HEK293 (cell line): ENCODE measurements around the gene CCDC87.

Source experiments
- GLIS1 ChIP-seq: fragments of 450-650 bp; formaldehyde crosslinking; IDR thresholded peaks from 2 replicates; pipeline ENCODE4 v1.5.1; 2016; ENCODE audit warnings: missing biosample characterization, missing genetic modification characterization
- GLIS2 ChIP-seq: fragments of 450-650 bp; formaldehyde crosslinking; IDR thresholded peaks from 2 replicates; pipeline ENCODE4 v1.5.1; 2016; ENCODE audit warnings: missing biosample characterization, missing genetic modification characterization
- HOXD13 ChIP-seq: sonication (generic); formaldehyde crosslinking; IDR thresholded peaks from 2 replicates; pipeline ENCODE4 v1.8.0; 2022; ENCODE audit warnings: missing genetic modification reagents, borderline replicate concordance
- KLF16 ChIP-seq: fragments of 450-650 bp; formaldehyde crosslinking; IDR thresholded peaks from 2 replicates; pipeline ENCODE4 v1.5.1; 2017; ENCODE audit warnings: missing biosample characterization, missing genetic modification characterization
- OVOL3 ChIP-seq: fragments of 450-650 bp; formaldehyde crosslinking; IDR thresholded peaks from 2 replicates; pipeline ENCODE4 v1.5.1; 2016; ENCODE audit warnings: missing biosample characterization, missing genetic modification characterization
- PRDM10 ChIP-seq: fragments of 450-650 bp; formaldehyde crosslinking; IDR thresholded peaks from 2 replicates; pipeline ENCODE4 v1.5.1; 2016; ENCODE audit warnings: missing biosample characterization, missing genetic modification characterization
- WT1 ChIP-seq: fragments of 450-650 bp; formaldehyde crosslinking; IDR thresholded peaks from 2 replicates; pipeline ENCODE4 v1.5.1; 2016; ENCODE audit warnings: missing biosample characterization, missing genetic modification characterization
- YY1 ChIP-seq: fragments of 450-650 bp; formaldehyde crosslinking; IDR thresholded peaks from 2 replicates; pipeline ENCODE4 v1.5.1; 2018; ENCODE audit warnings: missing biosample characterization, missing genetic modification characterization
- ZBTB6 ChIP-seq: fragments of 450-650 bp; formaldehyde crosslinking; IDR thresholded peaks from 2 replicates; pipeline ENCODE4 v1.5.1; 2017; ENCODE audit warnings: missing biosample characterization, missing genetic modification characterization
- ZFP41 ChIP-seq: fragments of 450-650 bp; formaldehyde crosslinking; IDR thresholded peaks from 2 replicates; pipeline ENCODE4 v1.5.1; 2016; ENCODE audit warnings: missing biosample characterization, missing genetic modification characterization, borderline replicate concordance
- ZIC2 ChIP-seq: fragments of 450-650 bp; formaldehyde crosslinking; IDR thresholded peaks from 2 replicates; pipeline ENCODE4 v1.5.1; 2016; ENCODE audit warnings: missing biosample characterization, missing genetic modification characterization
- ZNF146 ChIP-seq: fragments of 450-650 bp; formaldehyde crosslinking; IDR thresholded peaks from 2 replicates; pipeline ENCODE4 v1.5.1; 2016; ENCODE audit warnings: missing biosample characterization, missing genetic modification characterization
- ZNF174 ChIP-seq: fragments of 450-650 bp; formaldehyde crosslinking; IDR thresholded peaks from 2 replicates; pipeline ENCODE4 v1.5.0; 2017; ENCODE audit warnings: missing biosample characterization, mild to moderate bottlenecking, missing genetic modification characterization
- ZNF184 ChIP-seq: fragments of 450-650 bp; IDR thresholded peaks from 2 replicates; pipeline ENCODE4 v1.5.1; 2018; ENCODE audit warnings: missing biosample characterization, mild to moderate bottlenecking, missing genetic modification characterization
- ZNF202 ChIP-seq: fragments of 450-650 bp; formaldehyde crosslinking; IDR thresholded peaks from 2 replicates; pipeline ENCODE4 v1.5.1; 2016; ENCODE audit warnings: missing biosample characterization, missing genetic modification characterization, borderline replicate concordance
- ZNF26 ChIP-seq: fragments of 450-650 bp; formaldehyde crosslinking; IDR thresholded peaks from 2 replicates; pipeline ENCODE4 v1.5.1; 2016; ENCODE audit warnings: missing biosample characterization, missing genetic modification characterization
- ZNF335 ChIP-seq: fragments of 450-650 bp; formaldehyde crosslinking; conservative IDR thresholded peaks from 2 replicates; pipeline ENCODE4 v1.5.1; 2016; ENCODE audit warnings: missing biosample characterization, missing genetic modification characterization
- ZNF501 ChIP-seq: fragments of 450-650 bp; formaldehyde crosslinking; IDR thresholded peaks from 2 replicates; pipeline ENCODE4 v1.5.1; 2016; ENCODE audit warnings: missing biosample characterization, missing genetic modification characterization
- ZNF623 ChIP-seq: fragments of 450-650 bp; formaldehyde crosslinking; IDR thresholded peaks from 2 replicates; pipeline ENCODE4 v1.5.1; 2016; ENCODE audit warnings: missing biosample characterization, missing genetic modification characterization
- ZNF776 ChIP-seq: fragments of 450-650 bp; formaldehyde crosslinking; IDR thresholded peaks from 2 replicates; pipeline ENCODE4 v1.5.0; 2017; ENCODE audit warnings: missing biosample characterization, missing genetic modification characterization, borderline replicate concordance
- ZSCAN23 ChIP-seq: fragments of 450-650 bp; formaldehyde crosslinking; IDR thresholded peaks from 2 replicates; pipeline ENCODE4 v1.5.1; 2016; ENCODE audit warnings: missing biosample characterization, missing genetic modification characterization
- ZSCAN30 ChIP-seq: fragments of 450-650 bp; IDR thresholded peaks from 2 replicates; pipeline ENCODE4 v1.5.1; 2018; ENCODE audit warnings: missing biosample characterization, mild to moderate bottlenecking, missing genetic modification characterization, moderate library complexity
- TF ChIP-seq, protein P1 (sequence below): fragments of 450-650 bp; formaldehyde crosslinking; conservative IDR thresholded peaks from 2 replicates; pipeline ENCODE4 v1.5.1; 2016; ENCODE audit warnings: low read depth, missing biosample characterization, missing genetic modification characterization
- TF ChIP-seq, protein P2 (sequence below): fragments of 450-650 bp; formaldehyde crosslinking; IDR thresholded peaks from 2 replicates; pipeline ENCODE4 v1.5.1; 2016; ENCODE audit warnings: missing biosample characterization, missing genetic modification characterization
- TF ChIP-seq, protein P3 (sequence below): fragments of 450-650 bp; IDR thresholded peaks from 2 replicates; pipeline ENCODE4 v1.5.1; 2018; ENCODE audit warnings: missing biosample characterization, mild to moderate bottlenecking, missing genetic modification characterization

Gene CCDC87

DNA sequence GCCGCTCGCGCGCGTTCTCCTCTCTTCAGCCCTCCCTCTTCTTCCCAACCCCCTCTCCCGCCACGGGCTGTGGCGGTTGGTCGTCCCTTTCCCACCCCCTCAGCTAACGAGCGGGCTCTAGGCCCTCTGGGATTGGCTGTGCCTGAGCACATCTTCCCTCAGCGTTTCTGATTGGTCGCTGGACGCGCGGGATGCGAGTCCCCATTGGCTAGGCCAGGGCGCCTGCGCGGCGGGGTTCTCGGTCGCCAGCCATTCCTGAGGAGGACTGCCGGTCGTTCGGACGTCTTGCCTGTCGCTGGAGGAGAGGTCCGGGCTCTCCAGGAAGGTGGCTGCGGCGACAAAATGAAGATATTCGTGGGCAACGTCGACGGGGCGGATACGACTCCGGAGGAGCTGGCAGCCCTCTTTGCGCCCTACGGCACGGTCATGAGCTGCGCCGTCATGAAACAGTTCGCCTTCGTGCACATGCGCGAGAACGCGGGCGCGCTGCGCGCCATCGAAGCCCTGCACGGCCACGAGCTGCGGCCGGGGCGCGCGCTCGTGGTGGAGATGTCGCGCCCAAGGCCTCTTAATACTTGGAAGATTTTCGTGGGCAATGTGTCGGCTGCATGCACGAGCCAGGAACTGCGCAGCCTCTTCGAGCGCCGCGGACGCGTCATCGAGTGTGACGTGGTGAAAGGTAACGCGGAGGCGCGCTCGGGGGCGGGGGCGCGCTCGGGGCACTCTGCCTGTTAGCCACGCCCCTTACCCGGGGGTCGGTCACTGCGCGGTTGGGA, 23.7 kb upstream of the CCDC87 start, which contains the start of gene RBM14 (continued):
- TF ChIP-seq ZNF26 (tag by site-specific recombination): no peak
- TF ChIP-seq OVOL3 (tag by site-specific recombination): 0 out of 2 replicates have a peak, but pooled peaks have one; percentile 2
- TF ChIP-seq ZBTB6 (tag by site-specific recombination): no peak
- 0 out of 2 replicates have a peak, but pooled peaks have one; percentile 26 for TF ChIP-seq ZIC2
- TF ChIP-seq GLIS2 (tag by site-specific recombination): peak; percentile 77
- TF ChIP-seq ZSCAN23 (tag by site-specific recombination): no peak
- peak; percentile 67; the same call in 1 of the 2 replicates for TF ChIP-seq ZNF501 (tag by site-specific recombination)
- TF ChIP-seq WT1 (tag by site-specific recombination): no peak
- peak; percentile 11; the same call in 1 of the 2 replicates for TF ChIP-seq ZNF146
- TF ChIP-seq, protein P1, sequence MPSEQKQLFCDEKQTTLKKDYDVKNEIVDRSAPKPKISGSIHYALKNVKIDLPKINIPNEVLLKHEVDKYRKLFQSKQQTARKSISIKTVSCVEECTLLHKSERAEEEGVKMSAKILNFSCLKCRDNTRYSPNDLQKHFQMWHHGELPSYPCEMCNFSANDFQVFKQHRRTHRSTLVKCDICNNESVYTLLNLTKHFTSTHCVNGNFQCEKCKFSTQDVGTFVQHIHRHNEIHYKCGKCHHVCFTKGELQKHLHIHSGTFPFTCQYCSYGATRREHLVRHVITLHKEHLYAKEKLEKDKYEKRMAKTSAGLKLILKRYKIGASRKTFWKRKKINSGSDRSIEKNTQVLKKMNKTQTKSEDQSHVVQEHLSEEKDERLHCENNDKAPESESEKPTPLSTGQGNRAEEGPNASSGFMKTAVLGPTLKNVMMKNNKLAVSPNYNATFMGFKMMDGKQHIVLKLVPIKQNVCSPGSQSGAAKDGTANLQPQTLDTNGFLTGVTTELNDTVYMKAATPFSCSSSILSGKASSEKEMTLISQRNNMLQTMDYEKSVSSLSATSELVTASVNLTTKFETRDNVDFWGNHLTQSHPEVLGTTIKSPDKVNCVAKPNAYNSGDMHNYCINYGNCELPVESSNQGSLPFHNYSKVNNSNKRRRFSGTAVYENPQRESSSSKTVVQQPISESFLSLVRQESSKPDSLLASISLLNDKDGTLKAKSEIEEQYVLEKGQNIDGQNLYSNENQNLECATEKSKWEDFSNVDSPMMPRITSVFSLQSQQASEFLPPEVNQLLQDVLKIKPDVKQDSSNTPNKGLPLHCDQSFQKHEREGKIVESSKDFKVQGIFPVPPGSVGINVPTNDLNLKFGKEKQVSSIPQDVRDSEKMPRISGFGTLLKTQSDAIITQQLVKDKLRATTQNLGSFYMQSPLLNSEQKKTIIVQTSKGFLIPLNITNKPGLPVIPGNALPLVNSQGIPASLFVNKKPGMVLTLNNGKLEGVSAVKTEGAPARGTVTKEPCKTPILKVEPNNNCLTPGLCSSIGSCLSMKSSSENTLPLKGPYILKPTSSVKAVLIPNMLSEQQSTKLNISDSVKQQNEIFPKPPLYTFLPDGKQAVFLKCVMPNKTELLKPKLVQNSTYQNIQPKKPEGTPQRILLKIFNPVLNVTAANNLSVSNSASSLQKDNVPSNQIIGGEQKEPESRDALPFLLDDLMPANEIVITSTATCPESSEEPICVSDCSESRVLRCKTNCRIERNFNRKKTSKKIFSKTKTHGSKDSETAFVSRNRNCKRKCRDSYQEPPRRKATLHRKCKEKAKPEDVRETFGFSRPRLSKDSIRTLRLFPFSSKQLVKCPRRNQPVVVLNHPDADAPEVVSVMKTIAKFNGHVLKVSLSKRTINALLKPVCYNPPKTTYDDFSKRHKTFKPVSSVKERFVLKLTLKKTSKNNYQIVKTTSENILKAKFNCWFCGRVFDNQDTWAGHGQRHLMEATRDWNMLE (tag by site-specific recombination): no peak
- TF ChIP-seq HOXD13 (CRISPR knock-in tag): no peak
- no peak for TF ChIP-seq ZNF776 (tag by site-specific recombination)
- TF ChIP-seq ZFP41 (tag by site-specific recombination): no peak
- peak; percentile 71; the same call in 1 of the 2 replicates for TF ChIP-seq PRDM10 (tag by site-specific recombination)
- TF ChIP-seq, protein P2, sequence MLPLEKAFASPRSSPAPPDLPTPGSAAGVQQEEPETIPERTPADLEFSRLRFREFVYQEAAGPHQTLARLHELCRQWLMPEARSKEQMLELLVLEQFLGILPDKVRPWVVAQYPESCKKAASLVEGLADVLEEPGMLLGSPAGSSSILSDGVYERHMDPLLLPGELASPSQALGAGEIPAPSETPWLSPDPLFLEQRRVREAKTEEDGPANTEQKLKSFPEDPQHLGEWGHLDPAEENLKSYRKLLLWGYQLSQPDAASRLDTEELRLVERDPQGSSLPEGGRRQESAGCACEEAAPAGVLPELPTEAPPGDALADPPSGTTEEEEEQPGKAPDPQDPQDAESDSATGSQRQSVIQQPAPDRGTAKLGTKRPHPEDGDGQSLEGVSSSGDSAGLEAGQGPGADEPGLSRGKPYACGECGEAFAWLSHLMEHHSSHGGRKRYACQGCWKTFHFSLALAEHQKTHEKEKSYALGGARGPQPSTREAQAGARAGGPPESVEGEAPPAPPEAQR: no peak
- no peak for TF ChIP-seq ZNF174 (tag by site-specific recombination)
- TF ChIP-seq GLIS1: peak; percentile 38; the same call in 1 of the 2 replicates
- TF ChIP-seq, protein P3, sequence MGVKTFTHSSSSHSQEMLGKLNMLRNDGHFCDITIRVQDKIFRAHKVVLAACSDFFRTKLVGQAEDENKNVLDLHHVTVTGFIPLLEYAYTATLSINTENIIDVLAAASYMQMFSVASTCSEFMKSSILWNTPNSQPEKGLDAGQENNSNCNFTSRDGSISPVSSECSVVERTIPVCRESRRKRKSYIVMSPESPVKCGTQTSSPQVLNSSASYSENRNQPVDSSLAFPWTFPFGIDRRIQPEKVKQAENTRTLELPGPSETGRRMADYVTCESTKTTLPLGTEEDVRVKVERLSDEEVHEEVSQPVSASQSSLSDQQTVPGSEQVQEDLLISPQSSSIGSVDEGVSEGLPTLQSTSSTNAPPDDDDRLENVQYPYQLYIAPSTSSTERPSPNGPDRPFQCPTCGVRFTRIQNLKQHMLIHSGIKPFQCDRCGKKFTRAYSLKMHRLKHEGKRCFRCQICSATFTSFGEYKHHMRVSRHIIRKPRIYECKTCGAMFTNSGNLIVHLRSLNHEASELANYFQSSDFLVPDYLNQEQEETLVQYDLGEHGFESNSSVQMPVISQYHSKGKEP: no peak
- TF ChIP-seq ZNF202: no peak
- TF ChIP-seq ZNF184 (tag by site-specific recombination): no peak
- peak; percentile 5 for TF ChIP-seq KLF16 (tag by site-specific recombination)
- TF ChIP-seq ZSCAN30 (tag by site-specific recombination): 0 out of 2 replicates have a peak, but pooled peaks have one; percentile 37
- TF ChIP-seq ZNF623 (tag by site-specific recombination): no peak
- 0 out of 2 replicates have a peak, but pooled peaks have one; percentile 54 for TF ChIP-seq YY1 (tag by site-specific recombination)
- peak; percentile 51; the same call in 1 of the 2 replicates for TF ChIP-seq ZNF335 (tag by site-specific recombination)
